Head of caudate nucleus (tissue), 42 donors: ENCODE data around the gene CCR5.
"Not testable (repeated sequence)": the region's sequence is repeated elsewhere in the genome, so short reads cannot be mapped to it uniquely, and the experiment has no call there.

Source experiments
- DNase-seq, 42 donors: peaks; one replicate each; pipeline versions ENCODE4 v3.0.0 to v3.0.0-alpha.2; 2020 to 2021; ENCODE audit warnings: mixed read lengths in 7 of 42
- intact Hi-C: fragments of 100-400 bp; cut with DNase I; formaldehyde crosslinking; loops from one replicate; pipeline ENCODE4 v1.15.0; 2022

CCR5 gene

GRCh38 chr3:46380471-46381221, 9.9 kb downstream of the CCR5 start:
- DNase-seq = no peak
- intact Hi-C loops = no loop called here

GRCh38 chr3:46381625-46382024, 10.9 kb downstream of the CCR5 start:
- DNase-seq = no peak
- intact Hi-C loops = no loop called here

DNA sequence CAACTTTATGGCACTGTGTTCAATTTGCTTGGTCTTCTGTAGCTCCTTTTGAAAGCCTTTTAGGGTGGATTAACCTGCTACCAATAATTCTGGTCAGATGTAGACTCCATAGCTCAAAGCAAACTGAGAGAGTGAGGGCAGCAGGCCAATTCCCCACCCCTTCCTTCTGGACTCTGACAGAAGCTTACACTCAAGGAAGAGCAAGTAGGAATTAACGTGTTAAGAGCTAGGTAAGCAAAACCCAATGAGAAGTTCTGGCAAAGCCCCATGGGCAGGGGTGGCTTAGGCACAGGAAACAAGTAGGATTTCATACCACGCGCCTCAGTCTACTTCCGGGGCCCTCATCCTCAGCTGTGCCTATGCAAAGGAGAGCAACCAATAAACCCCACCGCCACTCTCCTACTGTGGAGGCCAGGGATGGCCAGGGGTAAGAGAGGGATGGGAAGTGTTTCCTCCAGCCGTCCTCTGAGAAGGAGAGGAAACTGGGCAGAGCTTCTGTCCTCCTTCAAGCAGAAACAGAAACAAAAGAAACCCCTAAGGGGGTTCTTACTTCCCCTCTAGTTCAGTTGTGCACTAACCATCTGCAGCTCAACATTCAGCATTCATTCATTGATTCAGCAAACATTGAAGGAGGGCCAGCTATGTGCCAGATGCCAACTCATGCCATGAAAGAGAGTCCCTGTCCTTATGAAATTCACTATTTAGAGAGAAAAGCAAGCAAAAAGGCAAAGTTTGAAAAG, 12.6 kb downstream of the CCR5 start:
- intact Hi-C loops = no loop called here
- DNase-seq = no peak

- intact Hi-C loops = no loop called here
- no peak for DNase-seq
Measured at GRCh38 chr3:46383951-46384330, 13.2 kb downstream of the CCR5 start.

- DNase-seq = peak in 2 of 42 donors; percentile 32 to 44
- intact Hi-C loops = no loop called here
Measured at GRCh38 chr3:46386205-46386604, 15.5 kb downstream of the CCR5 start.

DNA sequence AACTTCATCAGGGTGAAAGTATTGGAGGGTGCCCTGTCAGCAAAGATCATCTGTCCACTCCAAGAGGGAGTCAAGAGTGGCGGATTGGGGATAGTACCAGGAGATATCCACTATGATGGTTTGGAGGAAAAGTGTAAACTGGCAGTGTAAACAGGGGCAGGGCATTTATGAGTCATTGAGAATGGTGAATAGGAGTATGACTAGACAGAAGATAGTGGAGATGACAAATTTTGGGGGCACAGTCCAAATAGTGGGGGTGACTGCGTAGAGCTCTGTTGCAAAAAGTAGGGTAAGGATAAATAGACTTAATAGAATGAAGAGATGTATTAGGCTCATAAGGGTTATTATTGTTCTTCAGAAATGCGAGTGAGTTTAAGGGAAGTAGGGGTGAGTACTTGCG, 18.1 kb downstream of the CCR5 start:
- intact Hi-C loops = not testable (repeated sequence)

GRCh38 chr3:46389306-46389705, 18.6 kb downstream of the CCR5 start:
- peak in 1 of 42 donors; percentile 26 for DNase-seq

More for the DNA sequence above, 18.1 kb downstream of the CCR5 start:
- DNase-seq = not testable (repeated sequence)

GRCh38 chr3:46391526-46391925, 20.8 kb downstream of the CCR5 start:
- intact Hi-C loops = not testable (repeated sequence)
- peak in 1 of 42 donors; percentile 10 for DNase-seq

More at GRCh38 chr3:46389306-46389705, 18.6 kb downstream of the CCR5 start:
- intact Hi-C loops = no loop called here

DNA sequence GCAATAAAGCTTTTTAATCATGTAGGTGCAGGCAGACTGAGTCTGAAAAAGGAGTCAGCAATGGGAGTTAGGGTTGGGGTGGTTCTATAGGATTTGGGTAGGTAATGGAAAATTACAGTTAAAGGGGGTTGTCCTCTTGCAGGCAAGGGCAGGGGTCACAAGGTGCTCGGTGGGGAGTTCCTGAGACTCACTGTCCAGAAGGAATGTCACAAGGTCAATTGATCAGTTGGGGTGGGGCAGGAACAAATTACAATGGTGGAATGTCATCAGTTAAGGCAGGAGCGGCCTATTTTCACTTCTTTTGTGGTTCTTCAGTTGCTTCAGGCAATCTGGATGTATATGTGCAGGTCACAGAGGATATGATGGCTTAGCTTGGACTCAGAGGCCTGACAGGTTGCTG, 22.3 kb downstream of the CCR5 start:
- intact Hi-C loops = no loop called here
- DNase-seq = no peak

GRCh38 chr3:46393554-46394434, 23.0 kb downstream of the CCR5 start:
- intact Hi-C loops = no loop called here
- peak in 27 of 42 donors; percentile 7 to 85 (median 50) for DNase-seq

DNA sequence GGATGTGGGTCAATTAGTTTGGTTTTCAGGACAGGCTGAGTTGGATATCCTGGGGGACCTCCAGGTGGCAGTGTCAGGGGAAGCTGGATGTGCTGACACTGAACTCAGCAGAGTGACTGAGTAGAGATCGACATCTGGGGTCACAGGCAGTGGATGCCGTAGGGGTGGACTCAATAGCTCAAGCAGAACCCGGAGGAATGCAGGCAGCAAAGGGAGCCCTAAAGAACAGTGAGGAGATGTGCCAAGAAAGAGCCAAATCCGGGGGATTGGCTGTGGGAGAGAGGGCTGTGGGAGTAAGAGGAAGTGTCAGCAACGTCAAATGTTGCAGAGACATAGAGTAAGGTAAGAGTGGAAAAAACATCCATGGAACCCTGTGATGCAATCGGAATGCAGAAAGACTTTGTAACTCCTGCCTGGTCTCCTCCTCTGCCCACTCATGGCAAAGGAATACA, 24.5 kb downstream of the CCR5 start:
- DNase-seq = peak in 24 of 42 donors; percentile 20 to 81 (median 43)
- intact Hi-C loops = no loop called here

GRCh38 chr3:46395766-46396530, 25.2 kb downstream of the CCR5 start:
- peak in 1 of 42 donors; percentile 39 for DNase-seq
- intact Hi-C loops = no loop called here

DNA sequence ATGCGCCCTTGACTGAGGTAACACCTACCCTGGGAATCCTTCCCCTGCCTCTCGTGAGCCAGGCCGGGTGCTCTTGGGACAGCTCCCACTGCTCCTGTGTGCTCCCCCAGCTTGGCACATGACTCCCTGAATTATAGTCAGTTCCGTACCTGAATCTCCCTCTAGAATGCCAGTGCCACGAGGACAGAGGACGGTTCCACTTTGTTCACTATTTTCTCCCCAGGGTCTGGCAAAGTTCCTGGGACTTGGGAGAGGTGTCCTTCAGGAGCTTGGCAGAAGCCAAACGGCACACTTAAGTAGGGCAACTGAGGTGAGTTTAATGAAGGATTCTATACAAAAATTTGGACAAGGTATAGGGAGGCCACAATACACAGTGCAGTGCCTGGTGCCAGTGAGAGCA, 26.4 kb downstream of the CCR5 start:
- DNase-seq = no peak
- intact Hi-C loops = no loop called here

GRCh38 chr3:46398186-46398955, 27.6 kb downstream of the CCR5 start:
- intact Hi-C loops = no loop called here
- DNase-seq = no peak

DNA sequence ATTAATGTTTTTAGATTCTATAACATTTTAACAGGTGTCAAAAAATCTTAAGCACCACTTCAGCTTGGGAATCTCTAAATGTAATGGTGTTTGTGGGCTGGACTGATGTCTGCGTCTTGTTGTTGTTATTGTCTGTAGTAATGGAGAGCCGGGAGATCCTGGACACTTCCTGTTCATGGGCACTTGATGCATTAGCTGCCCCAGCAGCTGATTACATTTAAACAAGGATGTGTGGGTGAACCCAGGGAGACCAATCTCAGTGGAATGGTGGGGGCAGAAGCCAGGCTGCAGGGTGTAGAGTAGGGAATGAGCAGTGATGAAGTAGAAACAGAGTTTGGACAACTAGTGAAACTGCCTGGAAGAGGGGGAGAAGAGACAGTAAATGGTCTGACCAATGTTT, 28.4 kb downstream of the CCR5 start:
- DNase-seq = peak in 2 of 42 donors; percentile 4 to 5

DNA sequence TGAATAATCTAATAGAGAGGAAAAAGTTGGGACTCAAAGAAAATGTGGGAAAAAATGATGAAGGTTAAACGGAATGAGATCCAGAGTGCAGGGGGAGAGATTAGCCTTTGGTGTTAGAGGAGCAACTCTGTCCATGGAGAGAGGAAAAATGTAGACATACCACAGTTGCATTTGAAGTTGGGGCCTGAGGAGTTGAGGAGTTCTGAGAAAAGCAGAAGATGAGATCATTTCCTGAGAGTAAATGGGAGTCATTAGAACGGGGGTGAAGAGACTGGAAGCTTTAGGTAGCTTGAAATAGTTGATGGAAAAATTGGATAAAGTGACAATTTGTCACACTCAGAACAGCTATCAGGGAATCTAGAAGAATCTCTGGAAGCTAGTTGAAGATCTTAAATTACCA, 28.8 kb downstream of the CCR5 start:
- peak in 1 of 42 donors; percentile 8 for DNase-seq
- intact Hi-C loops = no loop called here

More for the DNA sequence above, 28.4 kb downstream of the CCR5 start:
- intact Hi-C loops = no loop called here

DNA sequence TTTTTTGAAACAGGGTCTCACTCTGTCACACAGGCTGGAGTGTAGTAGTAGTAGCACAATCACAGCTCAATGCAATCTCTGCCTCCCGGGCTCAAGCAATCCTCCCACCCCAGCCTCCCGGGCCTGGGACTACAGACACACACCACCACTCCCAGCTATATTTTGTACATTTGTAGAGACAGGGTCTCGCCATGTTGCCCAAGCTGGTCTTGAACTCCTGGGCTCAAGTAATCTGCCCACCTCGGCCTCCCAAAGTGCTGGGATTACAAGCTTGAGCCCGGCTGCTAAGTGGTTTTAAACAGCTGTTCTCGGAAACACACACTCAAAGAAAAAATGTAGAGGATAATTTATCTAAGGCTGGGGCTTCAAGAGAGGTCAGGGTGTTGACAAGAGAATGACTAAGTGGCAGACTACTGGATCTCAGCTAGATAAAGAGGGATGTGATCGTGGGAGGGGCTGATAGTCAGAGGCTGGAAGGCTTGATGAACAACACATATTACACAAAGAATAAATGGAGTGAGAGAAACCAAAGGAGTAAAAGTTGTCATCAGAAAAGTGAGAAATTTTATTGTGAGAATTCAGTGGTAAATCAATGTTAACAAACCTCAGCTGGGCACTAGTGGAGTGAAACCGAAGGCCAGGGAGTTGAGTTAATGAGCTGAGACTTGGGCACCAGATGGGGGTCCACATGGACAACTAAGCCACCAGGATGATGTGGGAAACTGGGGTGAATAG, 29.4 kb downstream of the CCR5 start:
- intact Hi-C loops = no loop called here
- peak in 1 of 42 donors; percentile 15 for DNase-seq
